Duodenal mucosa (tissue), 2 donors: Measurements from ENCODE around the gene EIF3F.

ENCODE experiments used
- H3K27ac ChIP-seq: one replicate; pipeline ENCODE4 v1.7.0; 2013; ENCODE audit warnings: low read depth, low read length
- H3K27me3 ChIP-seq, 2 donors: one replicate each; pipeline ENCODE4 v1.7.0; 2013; ENCODE audit warnings: low read length in 2 of 2, control low read depth in 1 of 2; ENCODE audit not compliant: insufficient read depth in 2 of 2, control insufficient read depth in 1 of 2
- H3K36me3 ChIP-seq, 2 donors: one replicate each; pipeline ENCODE4 v1.7.0; 2013; ENCODE audit warnings: low read length in 2 of 2, control low read depth in 1 of 2; ENCODE audit not compliant: insufficient read depth in 2 of 2, control insufficient read depth in 1 of 2
- H3K4me1 ChIP-seq, 2 donors: one replicate each; pipeline ENCODE4 v1.7.0; 2013; ENCODE audit warnings: low read length in 2 of 2, control low read depth in 1 of 2; ENCODE audit not compliant: insufficient read depth in 2 of 2, control insufficient read depth in 1 of 2
- H3K4me3 ChIP-seq, 2 donors: one replicate each; pipeline ENCODE4 v1.7.0; 2013; ENCODE audit warnings: low read length in 2 of 2, low read depth in 1 of 2
- H3K9ac ChIP-seq, 2 donors: one replicate each; pipeline ENCODE4 v1.7.0; 2013; ENCODE audit warnings: low read length in 2 of 2, low read depth in 1 of 2
- H3K9me3 ChIP-seq, 2 donors: one replicate each; pipeline ENCODE4 v1.7.0; 2013; ENCODE audit warnings: low read length in 2 of 2, control low read depth in 1 of 2; ENCODE audit not compliant: control insufficient read depth in 1 of 2

The EIF3F gene

DNA sequence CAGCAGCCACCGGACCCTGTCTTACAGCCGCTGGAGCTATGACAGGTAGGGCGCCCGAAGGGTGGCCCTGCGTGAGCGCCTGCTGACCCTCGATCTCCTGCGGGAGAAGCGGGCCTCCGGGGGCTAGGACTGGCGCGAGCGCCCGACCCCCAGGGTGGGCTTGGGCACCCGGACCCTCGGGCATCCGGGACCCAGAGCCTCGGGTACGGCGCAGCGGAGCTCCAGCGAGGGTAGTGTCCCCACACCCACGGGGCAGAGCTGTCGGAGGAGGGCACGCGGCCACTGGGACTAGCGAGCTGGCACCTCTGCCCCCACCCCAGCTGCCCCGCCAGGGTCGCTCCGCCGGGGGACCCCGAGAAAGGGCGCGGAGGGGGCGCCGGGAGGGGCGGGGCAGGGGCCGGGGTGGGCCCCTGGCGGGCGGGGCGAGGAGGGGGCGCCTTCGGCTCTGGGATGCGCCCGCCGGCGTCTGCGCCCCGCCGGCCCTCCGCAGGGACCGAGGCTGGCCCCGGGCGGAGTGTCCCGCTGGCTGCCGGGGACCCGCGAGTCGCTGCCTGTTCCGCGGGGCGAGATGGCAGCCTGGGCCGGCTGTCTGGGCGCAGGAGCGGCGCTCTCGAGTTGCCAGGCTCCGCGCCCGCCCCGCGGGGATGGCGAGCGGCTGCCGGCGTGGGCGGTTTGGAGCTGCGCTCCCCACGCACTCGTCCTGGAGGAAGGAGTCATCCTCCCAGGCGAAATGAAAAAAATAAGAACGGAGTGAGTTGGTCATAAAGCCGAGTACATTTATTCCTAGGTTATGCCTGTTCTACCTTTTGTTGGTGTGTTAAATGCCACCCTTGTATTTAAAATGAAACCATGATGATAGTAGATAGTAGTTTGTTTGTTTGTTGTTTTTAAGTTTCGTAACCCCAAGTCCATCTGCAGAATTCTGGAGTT is 32.4 kb downstream of the EIF3F start:
- H3K9ac ChIP-seq = no peak overlapping the region

DNA sequence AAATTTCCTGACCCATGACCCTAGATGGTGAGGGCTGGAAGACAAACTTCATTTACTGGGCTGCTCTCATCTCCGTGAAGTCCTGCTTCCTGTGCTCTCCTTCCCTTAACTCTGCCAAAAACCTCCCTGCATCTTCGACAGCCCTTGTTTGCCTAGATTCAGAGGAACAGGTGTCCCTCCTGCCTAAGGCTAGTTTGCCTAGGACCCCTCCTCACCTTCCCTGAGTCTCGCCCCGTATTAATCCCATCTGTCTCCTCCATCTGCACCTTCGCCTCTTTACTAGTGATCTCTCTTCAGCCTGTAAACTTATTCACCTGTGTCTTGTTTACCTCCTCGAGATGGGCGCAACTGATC is 33.1 kb downstream of the EIF3F start:
- H3K4me1 ChIP-seq = no peaks in the 10 kb centered on the region
- H3K4me3 ChIP-seq = peak overlapping the region; percentile 44 to 63
- no peak overlapping the region for H3K9ac ChIP-seq
- no peaks in the 10 kb centered on the region for H3K9me3 ChIP-seq
- peaks cover 36 to 45% of the 10 kb centered on the region in 2 donors for H3K27me3 ChIP-seq
- no peak overlapping the region for H3K27ac ChIP-seq
- H3K36me3 ChIP-seq = no peaks in the 10 kb centered on the region

More for the DNA sequence above, 32.4 kb downstream of the EIF3F start:
- Histone ChIP-seq H3K9me3 (no peaks in the 10 kb centered on the region), H3K4me1 (no peaks in the 10 kb centered on the region), H3K36me3 (no peaks in the 10 kb centered on the region), H3K27ac (peak overlapping the region; percentile 55), H3K4me3 (peak overlapping the region; percentile 44 to 63), H3K27me3 (peaks cover 36 to 45% of the 10 kb centered on the region in 2 donors)

DNA sequence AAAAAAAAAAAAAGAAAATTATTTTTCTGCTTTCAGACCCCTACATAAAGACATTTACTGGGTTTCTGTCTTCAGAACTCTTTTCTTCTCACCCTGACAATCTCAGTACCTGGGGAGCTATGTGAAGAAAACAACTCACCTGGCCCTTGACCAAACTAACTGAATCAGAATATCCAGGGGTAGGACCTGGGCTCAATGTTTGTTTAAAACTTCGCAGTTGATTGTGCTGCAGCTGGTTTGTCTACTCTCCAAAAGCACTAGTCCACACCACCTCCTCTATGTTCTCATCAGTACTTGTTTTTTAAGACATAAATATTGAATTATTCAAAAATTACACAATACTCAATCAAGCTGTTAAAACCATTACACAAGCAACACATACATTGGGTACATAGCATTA is 34.8 kb downstream of the EIF3F start:
- Histone ChIP-seq H3K27ac (no peak overlapping the region), H3K36me3 (no peaks in the 10 kb centered on the region), H3K9ac (no peak overlapping the region), H3K27me3 (peaks cover 27 to 33% of the 10 kb centered on the region in 2 donors), H3K4me1 (no peaks in the 10 kb centered on the region), H3K4me3 (no peak overlapping the region), H3K9me3 (no peaks in the 10 kb centered on the region)

DNA sequence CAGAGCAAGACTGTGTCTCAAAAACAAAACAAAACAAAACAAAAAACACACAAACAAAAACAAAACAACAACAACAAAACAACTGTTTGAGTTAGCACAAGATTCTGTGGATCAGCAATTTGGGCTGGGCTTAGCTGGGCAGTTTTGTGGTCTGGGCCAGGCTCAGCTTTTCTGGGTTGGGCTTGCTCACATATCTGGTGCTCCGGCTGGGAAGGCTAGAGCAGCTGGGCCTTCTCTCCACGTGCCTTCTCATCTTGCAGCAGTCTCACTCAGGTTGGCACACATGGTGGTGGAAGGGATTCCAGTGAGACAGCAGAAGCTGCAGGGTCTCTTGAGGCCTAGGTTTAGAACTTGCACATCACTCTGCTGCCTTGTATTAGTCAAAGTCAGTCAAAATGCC is 35.7 kb downstream of the EIF3F start:
- H3K27me3 ChIP-seq = peaks cover 18 to 23% of the 10 kb centered on the region in 2 donors
- H3K9ac ChIP-seq = no peak overlapping the region
- H3K4me3 ChIP-seq = no peak overlapping the region
- no peaks in the 10 kb centered on the region for H3K9me3 ChIP-seq
- H3K4me1 ChIP-seq = no peaks in the 10 kb centered on the region
- H3K27ac ChIP-seq = no peak overlapping the region
- H3K36me3 ChIP-seq = no peaks in the 10 kb centered on the region

DNA sequence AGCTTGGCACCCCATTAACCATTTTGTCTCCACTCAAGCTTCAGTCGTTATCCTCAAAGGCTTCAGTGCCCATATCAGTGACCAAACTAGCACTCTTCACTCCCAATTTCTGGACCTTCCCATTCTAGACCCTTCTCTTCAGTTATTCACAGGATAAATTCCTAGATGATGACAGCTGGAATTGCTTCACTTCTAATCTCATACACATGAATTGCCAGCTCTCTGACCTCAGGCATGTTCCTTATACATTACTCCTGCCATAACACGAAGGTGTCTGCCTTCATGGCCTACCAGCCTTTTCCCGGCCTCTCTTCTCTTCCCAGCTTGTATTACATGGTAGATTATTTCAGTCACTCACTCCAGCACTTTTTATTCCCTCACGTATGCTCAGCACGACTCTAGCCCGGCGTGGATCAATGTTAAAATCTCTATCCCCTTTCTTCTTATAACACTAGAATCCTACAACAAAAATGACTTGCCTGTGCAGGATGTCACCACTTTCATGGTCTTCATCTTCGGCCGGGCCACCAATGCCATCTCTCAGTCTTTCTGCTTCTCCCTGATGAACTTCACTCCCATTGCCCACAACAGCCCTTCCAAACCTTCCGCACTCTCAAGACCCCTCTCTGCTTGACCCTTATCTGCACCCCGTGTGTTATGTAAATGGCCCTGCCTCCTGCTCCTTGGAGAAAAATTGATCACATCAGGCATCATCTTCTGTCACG is 36.9 kb downstream of the EIF3F start:
- no peaks in the 10 kb centered on the region for H3K36me3 ChIP-seq
- no peaks in the 10 kb centered on the region for H3K9me3 ChIP-seq
- H3K4me3 ChIP-seq = no peak overlapping the region
- no peak overlapping the region for H3K9ac ChIP-seq
- no peaks in the 10 kb centered on the region for H3K4me1 ChIP-seq
- peaks cover 15 to 16% of the 10 kb centered on the region in 2 donors for H3K27me3 ChIP-seq
- no peak overlapping the region for H3K27ac ChIP-seq

DNA sequence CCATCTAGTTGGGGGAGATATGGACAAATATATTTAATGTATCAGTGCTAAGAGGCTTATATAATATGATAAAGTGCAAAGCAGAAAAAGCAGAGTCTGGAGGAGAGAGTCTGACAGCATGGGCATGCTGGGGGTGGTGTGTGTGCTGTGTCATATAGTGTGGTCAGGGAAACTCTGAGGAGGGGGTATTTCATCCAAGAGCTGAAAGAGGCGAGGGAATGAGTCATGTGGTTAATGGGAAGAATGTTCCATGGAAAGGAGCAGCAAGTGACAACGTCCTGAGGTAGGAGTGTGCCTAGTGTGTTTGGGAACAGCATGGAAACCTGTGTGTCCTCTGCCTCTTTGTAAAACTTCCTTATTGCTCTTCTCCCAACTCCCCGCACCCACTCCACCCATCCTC is 38.0 kb downstream of the EIF3F start:
- Histone ChIP-seq H3K4me1 (no peaks in the 10 kb centered on the region), H3K36me3 (no peaks in the 10 kb centered on the region), H3K9me3 (no peaks in the 10 kb centered on the region), H3K4me3 (no peak overlapping the region), H3K9ac (no peak overlapping the region), H3K27ac (no peak overlapping the region), H3K27me3 (peaks cover 10 to 12% of the 10 kb centered on the region in 2 donors)

DNA sequence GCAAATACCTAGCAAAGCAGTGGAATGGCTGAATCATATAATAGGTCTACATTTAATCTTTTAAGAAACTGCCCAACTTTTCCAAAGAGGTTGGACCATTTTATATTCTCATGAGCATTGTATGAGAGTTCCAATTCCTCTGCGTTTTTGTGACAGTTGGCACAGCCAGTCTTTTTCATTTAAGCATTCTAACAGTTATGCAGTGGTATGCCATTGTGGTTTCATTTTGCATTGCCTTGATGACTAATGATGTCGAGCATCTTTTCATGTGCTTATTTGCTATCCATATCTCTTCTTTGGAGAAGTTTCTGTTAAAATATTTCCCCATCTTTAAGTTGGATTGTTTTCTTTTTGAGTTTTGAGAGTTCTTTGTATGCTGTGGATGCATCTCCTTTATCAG is 38.7 kb downstream of the EIF3F start:
- Histone ChIP-seq H3K27ac (no peak overlapping the region), H3K27me3 (peaks cover 4 to 8% of the 10 kb centered on the region in 2 donors), H3K4me3 (no peak overlapping the region), H3K9ac (no peak overlapping the region), H3K9me3 (no peaks in the 10 kb centered on the region), H3K4me1 (no peaks in the 10 kb centered on the region), H3K36me3 (no peaks in the 10 kb centered on the region)

DNA sequence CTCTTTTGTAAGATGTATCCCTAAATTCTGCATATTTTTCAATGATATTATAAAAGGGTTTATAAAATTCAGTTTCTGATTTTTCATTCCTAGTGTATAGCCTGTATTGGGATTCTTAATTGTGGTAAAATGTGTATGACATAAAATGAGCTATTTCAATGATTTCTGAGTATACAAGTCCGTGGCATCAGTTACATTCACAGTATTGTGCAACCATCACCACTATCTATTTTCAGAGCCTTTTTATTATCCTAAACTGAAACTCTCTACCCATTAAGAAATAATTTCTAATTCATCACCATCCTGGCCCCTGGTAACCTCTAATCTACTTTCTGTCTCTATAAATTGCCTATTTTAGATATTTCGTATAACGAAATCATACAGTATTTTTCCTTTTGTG is 39.8 kb downstream of the EIF3F start:
- Histone ChIP-seq H3K4me3 (no peak overlapping the region), H3K27ac (no peak overlapping the region), H3K27me3 (peaks cover 6 to 7% of the 10 kb centered on the region in 2 donors), H3K9ac (no peak overlapping the region), H3K36me3 (no peaks in the 10 kb centered on the region), H3K9me3 (no peaks in the 10 kb centered on the region), H3K4me1 (no peaks in the 10 kb centered on the region)

DNA sequence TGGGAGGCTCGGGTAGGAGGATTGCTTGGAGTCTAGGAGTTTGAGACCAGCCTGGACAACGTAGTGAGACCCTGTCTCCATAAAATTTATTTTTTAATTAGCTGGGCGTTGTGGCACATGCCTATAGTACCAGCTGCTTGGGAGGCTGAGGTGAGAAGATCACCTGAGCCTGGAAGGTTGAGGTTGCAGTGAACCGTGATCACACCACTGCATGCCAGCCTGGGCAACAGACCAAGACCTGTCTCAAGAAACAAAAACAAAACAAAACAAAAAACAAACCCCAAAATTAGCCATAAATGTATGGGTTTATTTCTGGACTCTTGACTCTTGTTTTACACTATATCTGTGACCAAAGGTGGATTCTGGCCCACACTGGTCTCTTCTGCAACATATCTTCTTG is 41.6 kb downstream of the EIF3F start:
- H3K9me3 ChIP-seq = no peaks in the 10 kb centered on the region
- H3K27me3 ChIP-seq = peaks cover 7 to 16% of the 10 kb centered on the region in 2 donors
- H3K36me3 ChIP-seq = no peaks in the 10 kb centered on the region
- no peak overlapping the region for H3K9ac ChIP-seq
- H3K4me3 ChIP-seq = no peak overlapping the region
- H3K27ac ChIP-seq = no peak overlapping the region
- H3K4me1 ChIP-seq = peaks cover 9 to 11% of the 10 kb centered on the region in 2 donors

DNA sequence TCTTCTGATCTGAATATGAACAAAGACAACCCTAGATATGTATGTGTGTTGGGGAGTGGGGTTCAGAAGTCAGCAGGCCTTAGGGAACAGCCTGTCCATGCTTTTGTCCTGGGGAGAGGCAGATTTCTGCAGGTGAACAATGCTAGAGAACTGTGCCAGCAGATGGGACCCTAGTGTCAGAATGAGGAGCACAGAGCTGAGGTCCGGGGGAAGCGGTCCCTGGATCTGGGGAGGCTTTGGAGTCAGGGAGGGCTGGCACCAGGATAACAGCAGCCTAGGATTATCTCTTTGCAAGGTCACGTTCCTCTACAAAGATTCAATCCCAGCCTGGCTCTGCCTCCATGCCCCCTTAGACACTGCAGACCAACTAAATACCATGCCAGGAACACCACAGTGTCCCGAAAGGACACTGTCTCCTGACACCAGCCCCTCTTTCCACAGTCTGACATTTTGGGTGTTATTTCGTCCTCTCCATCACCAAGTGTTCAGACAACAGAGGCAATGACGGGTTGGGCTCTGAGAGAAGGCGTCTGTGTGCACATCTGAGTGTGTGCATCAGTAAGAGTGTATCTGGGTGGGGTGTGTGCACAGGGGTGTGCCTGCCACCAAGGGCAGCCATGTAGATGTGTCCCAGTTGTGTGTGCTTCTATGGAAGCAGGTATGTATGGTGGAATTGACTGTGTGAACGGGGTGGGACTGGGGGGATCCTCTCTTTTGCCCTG is 43.5 kb downstream of the EIF3F start:
- peaks cover 13 to 23% of the 10 kb centered on the region in 2 donors for H3K4me1 ChIP-seq
- no peaks in the 10 kb centered on the region for H3K9me3 ChIP-seq
- H3K9ac ChIP-seq = no peak overlapping the region
- H3K27ac ChIP-seq = no peak overlapping the region
- peaks cover 7 to 16% of the 10 kb centered on the region in 2 donors for H3K27me3 ChIP-seq
- no peak overlapping the region for H3K4me3 ChIP-seq
- H3K36me3 ChIP-seq = no peaks in the 10 kb centered on the region
